H1 (cell line): ENCODE results near the gene ORAI3. TPM values are rescaled to one million over a fixed set of nuclear protein-coding genes. Genes with fewer than 3 reads are reported as not detected.

Source experiments
- CTCF ChIA-PET: fragments of 300-600 bp; sonication (Branson Sonifier 250); formaldehyde crosslinking; loops from one replicate; lab custom pipeline; 2021; ENCODE audit not compliant: partially characterized antibody; lab: Charles Lee
- POLR2A ChIA-PET: fragments of 300-600 bp; sonication (Branson Sonifier 250); formaldehyde crosslinking; loops from one replicate; lab custom pipeline; 2021; ENCODE audit warnings: inconsistent platforms; ENCODE audit not compliant: partially characterized antibody; lab: Charles Lee
- DNase-seq, 2 experiments: peaks; one replicate each; pipeline versions ENCODE4 v3.0.0 to v3.0.0-alpha.2; 2010 to 2022; ENCODE audit warnings: low spot score in 2 of 2, low read depth in 1 of 2, mixed read lengths in 1 of 2
- FAIRE-seq: peaks from 2 replicates; lab custom pipeline; 2011; peaks lifted over from hg19 to GRCh38; lab: Jason Lieb, UNC
- H2AFZ ChIP-seq: 2 replicates; pipeline ENCODE4 v1.8.1; 2012; ENCODE audit warnings: low read length, inconsistent platforms
- H2AK5ac ChIP-seq: 2 replicates; pipeline ENCODE4 v1.6.1; 2013; ENCODE audit warnings: low read depth, low read length
- H2BK120ac ChIP-seq: replicated peaks from 2 replicates; pipeline ENCODE3; 2013; ENCODE audit warnings: low read depth, low read length, inconsistent platforms
- H2BK12ac ChIP-seq: 2 replicates; pipeline ENCODE4 v1.6.1; 2013; ENCODE audit warnings: low read depth, low read length
- H2BK15ac ChIP-seq: 2 replicates; pipeline ENCODE4 v1.6.1; 2013; ENCODE audit warnings: low read length
- H2BK20ac ChIP-seq: 2 replicates; pipeline ENCODE4 v1.6.1; 2013; ENCODE audit warnings: low read length
- H2BK5ac ChIP-seq: 2 replicates; pipeline ENCODE4 v1.6.1; 2013; ENCODE audit warnings: low read depth, low read length
- H3K14ac ChIP-seq: 2 replicates; pipeline ENCODE4 v1.6.1; 2013; ENCODE audit warnings: inconsistent platforms; ENCODE audit not compliant: insufficient read length
- H3K18ac ChIP-seq: 2 replicates; pipeline ENCODE4 v1.6.1; 2013; ENCODE audit warnings: low read length; ENCODE audit errors: extremely low read depth
- H3K23ac ChIP-seq: 2 replicates; pipeline ENCODE4 v1.6.1; 2013; ENCODE audit warnings: inconsistent platforms; ENCODE audit not compliant: insufficient read length
- H3K23me2 ChIP-seq: 2 replicates; pipeline ENCODE4 v1.6.1; 2013; ENCODE audit warnings: low read depth, low read length
- H3K27ac ChIP-seq: 2 replicates; pipeline ENCODE4 v1.6.1; 2011; ENCODE audit warnings: low read depth, low read length, inconsistent platforms
- H3K27me3 ChIP-seq, 4 experiments: replicated peaks in 1 of 4; 1 replicate in 1 of 4; 2 replicates in 3 of 4; pipeline versions ENCODE4 v1.6.1 to v1.8.1; 2011 to 2013; ENCODE audit warnings: low read length in 3 of 4, mild to moderate bottlenecking in 3 of 4, inconsistent platforms in 2 of 4, mixed read lengths in 2 of 4, moderate library complexity in 1 of 4; ENCODE audit not compliant: control insufficient read depth in 3 of 4, insufficient read depth in 3 of 4; ENCODE audit errors: extremely low read depth in 1 of 4
- H3K36me3 ChIP-seq, 4 experiments: 2 replicates each; pipeline versions ENCODE4 v1.6.1 to v1.8.1; 2011 to 2013; ENCODE audit warnings: mild to moderate bottlenecking in 4 of 4, low read length in 3 of 4, moderate library complexity in 2 of 4, control low read depth in 1 of 4, inconsistent platforms in 1 of 4; ENCODE audit not compliant: insufficient read depth in 4 of 4, control insufficient read depth in 2 of 4
- H3K4ac ChIP-seq: replicated peaks from 2 replicates; pipeline ENCODE3; 2013; ENCODE audit warnings: low read length, low read depth, mixed read lengths, inconsistent platforms; ENCODE audit not compliant: insufficient read length
- H3K4me1 ChIP-seq, 4 experiments: replicated peaks in 1 of 4; 1 replicate in 1 of 4; 2 replicates in 3 of 4; pipeline versions ENCODE4 v1.6.1 to v1.8.1; 2011 to 2013; ENCODE audit warnings: low read length in 3 of 4, inconsistent platforms in 2 of 4, mixed read lengths in 1 of 4; ENCODE audit not compliant: insufficient read depth in 4 of 4, control insufficient read depth in 3 of 4
- H3K4me2 ChIP-seq, 2 experiments: 2 replicates each; pipeline versions ENCODE4 v1.6.1 to v1.8.1; 2011 to 2013; ENCODE audit warnings: low read depth in 2 of 2, low read length in 2 of 2, control low read depth in 1 of 2, inconsistent platforms in 1 of 2, mild to moderate bottlenecking in 1 of 2; ENCODE audit not compliant: insufficient read depth in 1 of 2
- H3K4me3 ChIP-seq, 4 experiments: fragments of 200-600, 300-600 bp in 1 of 4; sonication (generic), shearing (Covaris generic), sonication (Bioruptor Twin) in 1 of 4; 2 replicates each; pipeline versions ENCODE4 v1.5.1 to v1.8.1; 2011 to 2016; ENCODE audit warnings: low read length in 4 of 4, low read depth in 3 of 4, control low read depth in 2 of 4, inconsistent platforms in 2 of 4, mild to moderate bottlenecking in 2 of 4, mixed read lengths in 1 of 4, moderate library complexity in 1 of 4; ENCODE audit not compliant: insufficient read depth in 2 of 4; ENCODE audit errors: extremely low read depth in 1 of 4
- H3K56ac ChIP-seq: replicated peaks from 2 replicates; pipeline ENCODE3; 2013; ENCODE audit warnings: low read depth, mild to moderate bottlenecking, mixed read lengths, low read length, inconsistent platforms; ENCODE audit not compliant: insufficient read length
- H3K79me1 ChIP-seq: 2 replicates; pipeline ENCODE4 v1.6.1; 2013; ENCODE audit warnings: low read depth, low read length, control low read depth
- H3K79me2 ChIP-seq, 2 experiments: 2 replicates each; pipeline versions ENCODE4 v1.6.1 to v1.8.1; 2012 to 2013; ENCODE audit warnings: low read length in 2 of 2, mild to moderate bottlenecking in 2 of 2, inconsistent platforms in 1 of 2; ENCODE audit not compliant: insufficient read depth in 2 of 2, control insufficient read depth in 1 of 2
- H3K9ac ChIP-seq, 4 experiments: replicated peaks in 1 of 4; 1 replicate in 1 of 4; 2 replicates in 3 of 4; pipeline versions ENCODE4 v1.6.1 to v1.8.1; 2011 to 2013; ENCODE audit warnings: low read depth in 3 of 4, low read length in 3 of 4, control low read depth in 2 of 4, mild to moderate bottlenecking in 2 of 4, moderate library complexity in 2 of 4, inconsistent platforms in 1 of 4; ENCODE audit errors: extremely low read depth in 1 of 4
- H3K9me3 ChIP-seq, 2 experiments: 2 replicates each; pipeline versions ENCODE4 v1.6.1 to v1.8.1; 2012 to 2013; ENCODE audit warnings: mild to moderate bottlenecking in 2 of 2, moderate library complexity in 2 of 2, control low read depth in 1 of 2, inconsistent platforms in 1 of 2, low read depth in 1 of 2, low read length in 1 of 2, mixed read lengths in 1 of 2; ENCODE audit not compliant: insufficient read depth in 2 of 2
- H4K20me1 ChIP-seq, 2 experiments: replicated peaks in 1 of 2; 2 replicates each; pipeline versions ENCODE3 to v1.8.1; 2011 to 2013; ENCODE audit warnings: inconsistent platforms in 2 of 2, low read length in 2 of 2, mild to moderate bottlenecking in 1 of 2; ENCODE audit not compliant: insufficient read depth in 2 of 2, control insufficient read depth in 1 of 2
- H4K5ac ChIP-seq: 2 replicates; pipeline ENCODE4 v1.6.1; 2013; ENCODE audit warnings: low read length, low read depth, mixed read lengths, inconsistent platforms; ENCODE audit not compliant: insufficient read length
- H4K8ac ChIP-seq: 2 replicates; pipeline ENCODE4 v1.8.0; 2013; ENCODE audit warnings: mild to moderate bottlenecking, moderate library complexity, low read length, inconsistent platforms; ENCODE audit not compliant: insufficient read depth; ENCODE audit errors: extremely low read depth
- H4K91ac ChIP-seq: replicated peaks from 2 replicates; pipeline ENCODE3; 2013; ENCODE audit warnings: low read length, mixed read lengths, inconsistent platforms; ENCODE audit not compliant: insufficient read length
- ATF3 ChIP-seq: IDR thresholded peaks from 2 replicates; pipeline ENCODE4 v1.6.1; 2011; ENCODE audit warnings: low read depth, mild to moderate bottlenecking, low read length; ENCODE audit not compliant: insufficient read depth
- CBX5 ChIP-seq: fragments of 300-800, 300-1000 bp; sonication (generic); IDR thresholded peaks from 2 replicates; pipeline ENCODE4 v1.7.1; 2016; ENCODE audit warnings: antibody characterized with exemption, low read length, low read depth
- EP300 ChIP-seq, 2 experiments: IDR thresholded peaks; 1 replicate in 1 of 2; 2 replicates in 1 of 2; pipeline ENCODE4 v1.6.1; 2011 to 2012; ENCODE audit warnings: low read depth in 2 of 2, low read length in 2 of 2, mild to moderate bottlenecking in 2 of 2, borderline replicate concordance in 1 of 2, inconsistent platforms in 1 of 2, moderate library complexity in 1 of 2
- GTF2F1 ChIP-seq: IDR thresholded peaks from 2 replicates; pipeline ENCODE4 v1.6.1; 2012; ENCODE audit warnings: low read depth, low read length, improper control_type of control experiment, borderline replicate concordance
- PHF8 ChIP-seq: fragments of 200-600 bp; sonication (generic); conservative IDR thresholded peaks from 2 replicates; pipeline ENCODE4 v1.7.1; 2012; ENCODE audit warnings: low read depth, mild to moderate bottlenecking, inconsistent platforms, low read length, moderate library complexity
- POU5F1 ChIP-seq: IDR thresholded peaks from 2 replicates; pipeline ENCODE4 v1.6.1; 2011; ENCODE audit warnings: low read depth, mild to moderate bottlenecking, low read length, moderate library complexity
- RBBP5 ChIP-seq: IDR thresholded peaks from 2 replicates; pipeline ENCODE4 v1.7.1; 2012; ENCODE audit warnings: low read depth, mild to moderate bottlenecking, inconsistent platforms, low read length, moderate library complexity, borderline replicate concordance
- RFX5 ChIP-seq: IDR thresholded peaks from 2 replicates; pipeline ENCODE4 v1.6.1; 2011; ENCODE audit warnings: low read depth, low read length, improper control_type of control experiment, borderline replicate concordance
- RNF2 ChIP-seq: fragments of 200-900, 300-1000 bp; sonication (generic); IDR thresholded peaks from 2 replicates; pipeline ENCODE4 v1.7.1; 2016; ENCODE audit warnings: borderline replicate concordance, low read depth, mild to moderate bottlenecking, antibody characterized with exemption, low read length; ENCODE audit not compliant: poor library complexity, severe bottlenecking; ENCODE audit errors: missing control alignments
- TAF7 ChIP-seq: optimal IDR thresholded peaks from 2 replicates; pipeline ENCODE3; 2011; ENCODE audit warnings: low read depth, mild to moderate bottlenecking, inconsistent platforms, low read length, moderate library complexity, borderline replicate concordance
- YY1 ChIP-seq: IDR thresholded peaks from 2 replicates; pipeline ENCODE4 v1.6.1; 2011; ENCODE audit warnings: low read depth, mild to moderate bottlenecking, low read length
- polyA plus RNA-seq, 7 experiments: library from polyadenylated mRNA; depleted of rRNA in 3 of 7; stranded (reverse) in 5 of 7; unstranded in 2 of 7; fragments of >200 nt in 5 of 7; fragments of 200-250 nt in 2 of 7; gene quantifications; 1 replicate in 5 of 7; 2 replicates in 1 of 7; 4 replicates in 1 of 7; pipeline versions ENCODE4 v1.2.1 to v1.2.3, GENCODE V29; 2011 to 2013; ENCODE audit warnings: missing spikeins in 2 of 7, mixed read lengths in 2 of 7
- total RNA-seq: library from RNA; stranded (reverse); fragmentation: NEBNext Ultra II Directional; extraction: Animal tissue kit (Norgen Biotek cat#: 25700); gene quantifications from 2 replicates; pipeline ENCODE4 v1.2.1, GENCODE V29; 2021
- TF ChIP-seq, protein P1 (sequence below): IDR thresholded peaks from 2 replicates; pipeline ENCODE4 v1.6.1; 2012; ENCODE audit warnings: inconsistent platforms

Gene ORAI3
- total and polyA plus RNA-seq, 2 of the 8 experiments (the other 6 are each of a cell fraction or from before 2014, with no cell fraction given), result 8.7 to 24.5 TPM

- Histone ChIP-seq H3K23ac (no peak overlapping the region), H2AK5ac (no peak overlapping the region), H3K9me3 (no peaks in the 10 kb centered on the region), H2BK5ac (no peak overlapping the region), H3K36me3 (peaks cover 10 to 21% (median 12%) of the 10 kb centered on the region in 4 experiments; a peak in 7 of 8 replicates), H3K4me1 (peaks cover 0 to 23% (median 15%) of the 10 kb centered on the region in 4 experiments; a peak in 6 of 7 replicates), H4K91ac (no peak overlapping the region), H3K27me3 (no peaks in the 10 kb centered on the region), H3K9ac (no peak overlapping the region), H3K79me1 (no peaks in the 10 kb centered on the region), H2BK15ac (no peak overlapping the region), H2AFZ (no peak overlapping the region), H2BK120ac (no peak overlapping the region), H3K4me3 (no peak overlapping the region), H3K14ac (no peak overlapping the region), H2BK12ac (no peak overlapping the region), H4K8ac (no peak overlapping the region), H4K20me1 (peaks cover 0 to 11% of the 10 kb centered on the region in 2 experiments), H3K56ac (no peak overlapping the region), H3K23me2 (peaks cover 5% of the 10 kb centered on the region; the same call in 1 of the 2 replicates), H3K79me2 (no peaks in the 10 kb centered on the region), H4K5ac (no peak overlapping the region), H3K18ac (no peak overlapping the region), H3K4ac (no peak overlapping the region), H2BK20ac (no peak overlapping the region), H3K27ac (no peak overlapping the region), H3K4me2 (no peak overlapping the region)
- POLR2A ChIA-PET, result interaction anchor here (1.0 to 1.5 kb wide), 4 partner anchors 9 to 17 kb away, joined by 3 to 4 read pairs (median 4); partner anchors contain the start of gene SETD1A
- DNase-seq, result no peak
- FAIRE-seq, result no peak
- TF ChIP-seq, protein P1, sequence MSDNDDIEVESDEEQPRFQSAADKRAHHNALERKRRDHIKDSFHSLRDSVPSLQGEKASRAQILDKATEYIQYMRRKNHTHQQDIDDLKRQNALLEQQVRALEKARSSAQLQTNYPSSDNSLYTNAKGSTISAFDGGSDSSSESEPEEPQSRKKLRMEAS, result no peak
- no peak for TF ChIP-seq RBBP5
- no peak for TF ChIP-seq RNF2
- TF ChIP-seq POU5F1, result no peak
- TF ChIP-seq PHF8, result no peak
- no peak for TF ChIP-seq GTF2F1
- TF ChIP-seq CBX5, result no peak
- no peak for TF ChIP-seq YY1
- no peak for TF ChIP-seq EP300 (IDR thresholded peaks at IDR 0.05; ENCODE audit: borderline replicate concordance in 1 of 2, low read depth in 2 of 2, low read length in 2 of 2)
- no peak for TF ChIP-seq TAF7
- no peak for TF ChIP-seq RFX5
- TF ChIP-seq ATF3, result no peak
- CTCF ChIA-PET, result interaction anchor here (0.6 to 2.8 kb wide), 4 partner anchors 9 to 216 kb away, joined by 3 to 11 read pairs (median 4); no protein-coding TSS in a partner anchor
These were observed 4.5 kb upstream of the ORAI3 start for GRCh38 chr16:30944352-30944751.
